GM18502 (cell line): Measurements from ENCODE around the gene AOPEP.

ENCODE experiments used
- ATAC-seq: cut with Tn5 transposase; IDR thresholded peaks from one replicate; pipeline ENCODE4 v1.9.1; 2021; ENCODE audit warnings: mild to moderate bottlenecking; ENCODE audit not compliant: unreplicated experiment, poor library complexity

AOPEP gene

DNA sequence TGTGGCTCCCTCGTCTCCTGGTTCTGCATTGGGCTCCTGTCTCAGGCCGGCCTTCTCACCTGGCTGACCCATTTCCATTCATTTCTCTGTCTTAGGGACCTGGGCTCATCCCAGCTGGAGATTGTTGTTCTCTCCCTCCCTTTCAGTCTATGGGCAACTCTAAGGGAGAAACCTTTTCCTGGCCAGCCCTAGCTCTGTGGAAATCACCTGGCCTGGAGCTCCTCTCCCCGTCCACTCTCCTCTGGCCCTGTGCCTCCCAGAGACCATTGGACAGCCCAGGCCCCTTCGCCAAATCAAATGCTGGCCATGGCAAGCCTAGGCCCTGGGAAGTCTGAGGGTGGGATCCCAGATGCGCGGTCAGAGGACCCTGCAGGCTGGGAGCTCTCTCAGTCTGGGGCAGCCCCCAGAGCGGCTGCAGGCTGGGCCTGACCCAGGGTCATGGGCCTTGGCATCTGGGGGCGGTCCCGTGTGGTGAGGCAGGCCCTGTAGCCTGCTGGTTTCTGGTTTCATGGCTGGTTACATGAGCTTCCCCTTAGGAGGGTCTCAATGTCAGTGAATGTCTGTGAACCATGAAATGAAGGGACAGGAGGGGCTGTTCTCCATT lies 253.5 kb downstream of the AOPEP start:
- ATAC-seq, result no peak

DNA sequence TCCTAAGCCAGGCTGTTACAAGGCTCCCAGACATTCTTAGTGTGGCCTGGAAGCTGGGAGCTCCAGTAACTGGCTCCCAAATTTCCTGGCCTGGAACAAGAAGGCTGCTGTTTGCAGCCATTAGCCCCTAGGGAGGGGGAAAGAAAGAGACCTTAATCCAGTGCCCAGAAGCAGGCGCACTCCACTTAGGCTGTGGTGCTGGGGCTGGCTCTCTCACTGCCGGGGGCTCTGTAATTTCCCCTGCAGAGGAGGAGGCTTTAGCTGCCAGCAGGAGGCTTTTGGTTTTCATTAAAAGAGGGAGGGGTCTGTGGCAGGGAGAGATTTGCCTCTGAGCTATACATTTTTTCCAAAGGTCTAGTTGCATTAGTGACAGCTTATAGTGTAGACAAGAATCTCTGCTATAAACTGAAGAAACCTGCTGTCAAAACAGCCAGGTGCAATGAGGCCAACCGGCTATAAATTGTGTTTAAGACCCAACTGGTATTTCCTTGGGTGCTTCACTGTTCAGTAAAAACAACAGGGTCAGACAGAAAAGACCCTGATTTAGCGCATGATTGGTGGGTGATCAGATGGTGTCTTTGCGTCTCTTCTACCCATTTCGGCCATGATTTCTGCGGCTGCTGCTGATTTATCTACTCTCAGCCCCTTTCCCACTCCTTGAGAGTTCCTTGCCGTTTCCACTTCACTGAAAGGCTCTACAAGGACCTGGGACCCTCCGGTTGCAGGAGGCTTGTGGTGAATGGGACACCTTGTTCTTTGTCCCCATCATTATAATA lies 254.6 kb downstream of the AOPEP start:
- ATAC-seq, result no peak

DNA sequence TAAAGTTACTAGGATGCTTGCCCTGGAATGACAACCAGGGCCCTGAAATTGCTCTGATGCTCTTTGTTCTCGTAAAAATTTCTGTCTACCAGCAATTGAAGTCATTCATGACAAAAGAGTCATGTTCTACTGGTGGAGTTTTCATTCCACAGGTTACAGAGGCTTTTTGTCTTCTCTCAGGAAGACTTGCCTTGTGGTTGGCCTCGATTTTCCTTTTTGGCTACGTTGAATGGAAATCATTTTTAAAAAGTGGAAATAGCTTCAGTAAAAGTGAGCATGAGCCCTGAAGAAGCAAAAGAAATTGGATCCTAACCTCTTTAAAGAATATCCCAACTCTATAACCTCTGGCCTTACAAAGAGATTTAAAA lies 255.2 kb downstream of the AOPEP start:
- ATAC-seq, result no peak

DNA sequence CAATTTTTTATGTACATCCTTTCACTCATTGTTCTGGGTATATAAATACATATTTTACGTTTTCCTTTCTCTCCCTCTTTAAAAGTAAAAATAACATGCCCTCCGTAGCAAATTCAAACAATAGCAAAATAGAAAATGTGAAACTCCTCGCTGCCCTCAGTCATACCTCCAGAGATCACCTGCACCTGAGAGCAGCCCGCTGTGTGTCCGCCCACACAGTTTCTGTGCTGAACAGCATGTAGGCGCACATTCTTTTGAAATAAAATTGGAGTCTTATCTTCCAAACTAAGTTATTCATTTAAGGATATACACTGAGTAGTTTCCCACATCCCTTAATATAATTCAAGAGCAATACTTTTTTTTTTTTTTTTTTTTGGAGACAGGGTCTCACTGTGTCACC lies 255.7 kb downstream of the AOPEP start:
- ATAC-seq, result no peak

DNA sequence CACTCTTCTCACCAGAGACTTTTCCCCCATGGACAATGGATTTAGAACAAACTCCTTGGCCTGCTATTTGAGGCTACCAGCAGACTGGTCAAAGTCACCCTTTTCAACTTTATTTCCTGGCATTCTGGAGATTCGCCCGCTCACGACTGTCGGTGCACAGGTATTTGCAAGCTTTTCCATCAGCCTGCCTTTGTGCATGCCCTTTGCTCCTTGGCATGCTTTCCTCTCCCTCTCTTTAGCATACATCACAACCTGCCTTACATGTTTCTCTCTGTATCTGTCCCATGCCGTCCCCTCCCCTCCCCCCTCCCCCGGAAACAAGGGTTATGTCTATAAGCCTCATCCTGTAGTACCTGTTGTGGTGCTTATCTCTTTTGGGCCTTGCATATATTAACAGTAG lies 257.1 kb downstream of the AOPEP start:
- ATAC-seq, result no peak

DNA sequence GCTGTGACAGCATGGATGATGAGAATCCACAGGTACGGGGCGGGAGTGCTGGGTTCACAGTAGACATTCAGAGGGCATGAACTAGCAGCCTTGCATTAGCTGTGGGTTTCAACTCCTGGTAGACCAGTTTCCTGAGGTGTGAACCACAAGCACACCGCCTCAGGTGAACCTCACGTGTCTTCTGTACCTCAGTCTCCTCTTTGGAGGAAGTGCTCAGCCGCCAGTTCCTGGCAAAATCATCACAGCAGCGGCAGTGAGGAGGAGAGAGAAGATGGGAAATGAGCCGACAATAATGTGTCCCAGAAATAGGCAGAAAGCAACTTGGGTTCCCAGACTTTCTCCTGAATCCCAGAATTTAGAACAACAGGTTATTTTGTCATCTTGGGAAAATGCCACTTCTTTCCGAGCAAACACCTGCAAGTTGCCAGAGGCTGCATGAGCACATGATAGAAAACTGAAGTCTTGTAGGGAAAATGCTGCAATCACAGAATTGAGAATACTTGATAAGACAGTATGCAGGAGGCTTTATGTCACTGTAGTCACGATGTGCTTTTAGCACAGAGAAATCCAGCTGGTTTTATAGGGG lies 258.5 kb downstream of the AOPEP start:
- no peak for ATAC-seq

DNA sequence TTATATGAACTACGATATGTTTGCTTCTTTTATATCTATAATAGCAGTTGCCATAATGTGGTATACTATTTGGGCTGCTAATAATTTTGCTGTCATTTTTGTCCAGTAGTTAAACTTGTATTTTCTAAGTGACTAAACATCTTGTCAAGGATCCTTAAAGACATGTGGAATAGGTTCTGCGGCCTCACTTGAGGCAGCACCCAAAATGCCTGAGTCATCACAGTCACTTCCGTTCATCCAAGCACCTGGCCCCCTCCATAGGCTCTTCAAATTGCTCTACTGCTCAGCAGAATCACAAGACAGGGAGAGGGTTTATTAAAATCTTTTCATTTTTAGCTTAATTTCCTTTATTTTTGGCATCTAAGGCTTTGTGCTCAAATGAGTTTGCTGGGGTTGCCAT lies 259.1 kb downstream of the AOPEP start:
- no peak for ATAC-seq

DNA sequence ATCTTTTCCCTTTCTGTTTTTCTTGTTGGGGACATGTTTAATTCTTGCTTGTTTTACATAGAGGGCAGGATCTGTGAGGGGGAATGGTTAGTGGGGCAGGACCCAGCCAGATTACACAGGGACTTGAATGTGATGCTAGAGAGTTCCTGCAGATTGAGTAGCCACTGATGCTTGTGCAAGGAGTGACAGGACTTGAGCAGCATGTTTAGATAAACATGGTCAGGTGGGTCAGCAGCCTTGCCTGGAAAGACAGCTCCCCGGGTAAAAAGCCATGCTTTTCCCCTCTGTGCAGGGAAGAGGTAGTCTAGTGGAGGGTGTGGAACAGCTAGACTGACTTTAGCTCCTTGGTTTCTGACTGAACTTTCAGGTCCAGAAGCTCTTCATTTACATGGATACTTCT lies 261.2 kb downstream of the AOPEP start:
- no peak for ATAC-seq

DNA sequence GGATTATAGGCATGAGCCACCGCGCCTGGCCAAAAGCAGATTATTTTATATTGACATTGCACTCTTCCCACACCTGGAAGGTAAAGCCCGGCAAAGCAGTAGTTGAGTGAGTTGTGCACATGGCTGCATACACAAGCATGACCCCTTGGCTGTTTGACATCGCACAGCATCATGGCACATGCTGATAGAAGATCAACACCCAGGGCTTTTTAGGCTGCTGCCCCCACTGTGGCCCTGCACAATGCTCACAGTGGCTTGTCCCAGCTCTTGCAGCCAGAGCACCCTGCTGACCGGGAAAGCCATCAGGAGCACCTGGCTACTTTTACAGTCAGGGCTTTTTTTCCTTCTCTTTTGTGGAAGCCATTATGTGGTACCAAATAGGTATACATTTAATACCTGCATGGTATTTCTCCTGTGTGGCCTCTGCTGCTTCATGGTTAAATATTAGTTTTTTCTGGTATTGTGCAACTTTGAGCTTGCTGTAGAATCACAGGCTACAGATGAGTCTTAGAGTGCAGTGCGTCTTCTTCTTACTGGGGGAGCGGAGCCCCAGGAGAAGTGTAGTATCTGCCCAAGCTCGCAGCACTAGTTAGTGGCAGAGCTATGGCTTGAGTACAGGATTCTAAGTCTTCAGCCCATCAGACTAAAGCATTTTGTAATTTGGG lies 264.5 kb downstream of the AOPEP start:
- no peak for ATAC-seq

DNA sequence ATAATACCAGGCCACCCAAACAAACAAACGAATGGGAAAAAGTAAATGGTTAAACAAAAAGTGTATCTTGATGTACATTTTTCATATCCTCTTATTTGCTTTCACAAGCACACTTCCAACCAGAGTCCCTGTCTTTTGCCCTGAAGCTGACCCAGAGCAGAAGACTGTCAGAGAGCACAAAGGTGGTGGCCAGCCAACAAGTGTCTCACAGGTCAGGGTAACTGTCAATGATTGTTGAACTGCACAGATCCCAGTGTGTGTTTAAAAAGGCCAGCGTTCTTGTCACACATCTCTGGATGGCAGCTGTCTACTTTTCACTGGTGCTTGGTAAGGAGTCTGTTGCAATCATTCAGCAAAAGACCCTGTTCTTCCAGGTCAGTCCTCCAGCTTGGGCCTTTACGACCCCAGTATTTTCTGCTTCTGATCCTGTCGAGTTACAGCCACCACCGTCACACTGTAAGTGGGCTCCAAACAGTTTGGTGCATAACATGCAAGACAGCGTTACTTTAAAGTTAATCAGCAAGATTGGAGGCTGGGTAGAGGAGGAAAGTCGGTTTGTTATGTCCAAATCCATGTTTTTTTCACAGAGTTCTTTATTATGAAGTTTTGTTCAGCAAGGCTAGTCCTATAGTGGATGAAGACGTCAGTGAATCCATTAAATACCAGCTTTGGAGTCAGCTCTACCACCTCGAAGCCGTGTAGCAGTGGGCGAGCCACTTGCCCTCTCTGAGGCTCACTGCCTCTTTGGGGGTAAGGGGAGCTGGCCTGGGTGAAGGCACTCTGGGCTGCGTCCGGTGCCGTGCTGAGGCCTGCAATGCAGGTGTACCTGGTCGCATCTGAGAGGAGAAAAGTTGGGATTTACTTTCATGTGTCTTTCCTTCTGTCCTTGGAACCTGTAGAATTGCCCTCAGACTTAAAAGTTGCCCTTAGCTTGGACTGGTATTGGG lies 265.7 kb downstream of the AOPEP start:
- no peak for ATAC-seq

DNA sequence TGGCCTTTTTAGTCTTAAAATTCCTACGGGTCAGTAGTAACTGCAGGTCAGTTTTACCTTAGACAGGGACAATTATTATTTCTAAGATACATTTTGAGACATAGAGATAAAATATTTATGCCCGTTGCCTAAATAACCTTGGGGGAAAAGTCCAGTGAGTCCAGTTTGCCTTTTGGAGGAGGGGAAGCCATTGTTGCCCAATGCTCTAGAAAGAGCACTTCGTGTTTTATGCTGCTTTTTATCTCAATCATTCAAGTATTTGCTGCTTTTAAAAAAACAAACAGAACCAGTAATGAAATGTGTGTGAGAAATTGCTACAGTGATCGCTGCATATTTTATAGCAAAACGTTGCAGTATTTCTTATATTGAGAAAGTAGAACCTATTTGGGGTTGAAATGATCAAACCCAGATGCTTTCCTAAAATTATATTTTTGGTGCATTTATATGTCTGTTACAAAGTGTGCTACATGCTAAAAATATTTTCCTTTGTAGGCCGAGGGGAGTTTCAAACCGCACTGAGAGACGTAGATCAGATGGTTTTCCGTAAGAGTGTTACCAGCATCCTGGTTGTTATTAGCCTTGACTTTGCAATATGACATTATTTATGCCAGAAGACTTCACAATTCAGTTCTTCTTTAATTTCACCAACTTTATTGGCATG lies 266.8 kb downstream of the AOPEP start:
- ATAC-seq, result no peak

DNA sequence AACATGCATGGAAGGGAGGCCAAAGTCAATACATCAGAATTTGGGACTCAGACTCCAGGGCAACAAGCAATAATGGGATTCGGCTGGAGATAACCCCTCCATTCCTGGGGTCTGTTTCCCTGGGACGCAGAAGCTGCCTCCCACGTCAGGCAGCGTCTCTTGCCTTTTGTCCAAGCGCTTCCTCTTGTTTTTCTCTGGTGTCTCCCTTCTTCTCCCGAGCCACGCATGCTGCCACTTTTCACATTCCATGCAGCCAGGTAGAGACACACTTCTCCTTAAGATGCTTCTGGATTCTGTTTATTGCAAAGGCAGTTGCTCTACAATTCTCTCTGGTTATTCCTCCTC lies 267.3 kb downstream of the AOPEP start:
- ATAC-seq, result no peak

DNA sequence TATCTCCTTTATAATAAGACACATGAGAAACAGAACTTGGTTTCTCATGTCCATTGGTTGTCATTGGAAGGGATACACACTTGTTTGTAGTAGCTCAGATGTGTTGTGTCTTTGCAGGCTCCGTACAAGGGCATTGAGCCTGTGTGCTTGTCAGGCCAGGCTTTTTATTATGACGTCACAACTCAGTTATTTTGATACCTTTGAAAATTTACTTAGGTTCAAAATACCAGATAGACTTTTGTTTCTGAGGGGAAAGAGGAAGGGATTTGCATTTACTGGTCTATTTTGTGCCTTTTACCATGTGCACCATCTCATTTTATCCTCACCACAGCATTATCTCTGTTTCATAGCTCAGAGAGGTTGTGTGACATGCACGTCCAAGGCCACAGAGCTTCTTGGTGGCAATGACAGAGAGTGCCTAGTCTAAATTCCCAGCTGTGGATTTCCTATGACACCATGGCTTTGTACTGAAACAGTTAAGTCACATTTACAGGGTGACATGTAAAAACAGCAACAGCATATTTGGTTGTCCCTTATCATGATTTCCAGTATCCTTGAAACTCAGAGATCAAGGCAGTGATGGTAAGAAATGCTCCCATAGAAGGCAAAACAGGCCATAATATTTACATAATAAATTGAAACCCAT lies 268.7 kb downstream of the AOPEP start:
- ATAC-seq, result no peak

DNA sequence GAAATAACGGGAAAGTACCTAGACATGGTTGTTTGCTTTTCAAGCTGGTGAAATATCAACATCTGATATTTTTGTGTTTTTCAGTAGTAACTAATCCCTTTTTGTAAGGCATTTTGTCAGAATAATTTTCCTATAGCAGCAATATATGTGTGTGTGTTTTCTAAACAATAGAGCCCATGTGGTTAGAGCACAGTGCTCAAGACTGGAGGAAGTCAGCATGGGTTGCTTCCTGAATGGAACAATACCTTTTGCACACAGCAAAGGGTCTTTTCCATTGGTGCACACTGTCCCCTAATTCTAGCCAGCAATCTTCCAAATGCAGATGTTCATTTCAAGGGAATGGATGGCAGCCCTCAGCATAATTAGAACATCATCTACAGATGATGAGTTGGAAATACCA lies 270.1 kb downstream of the AOPEP start:
- ATAC-seq, result no peak

DNA sequence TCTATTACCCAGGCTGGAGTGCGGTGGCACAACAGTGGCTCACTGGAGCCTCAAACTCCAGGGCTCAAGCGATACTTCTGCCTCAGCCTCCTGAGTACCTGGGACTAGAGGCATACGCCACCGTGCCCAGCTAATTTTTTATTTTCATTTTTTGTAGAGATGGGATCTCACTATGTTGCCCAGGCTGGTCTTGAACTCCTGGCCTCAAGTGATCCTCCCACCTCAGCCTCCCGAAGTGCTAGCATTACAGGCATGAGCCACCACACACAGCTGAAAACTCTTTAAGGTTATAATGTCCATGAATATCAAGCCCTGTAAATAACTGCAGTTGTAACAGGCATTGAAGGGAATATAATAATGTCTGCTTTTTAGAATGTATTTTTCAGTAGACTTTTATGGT lies 271.2 kb downstream of the AOPEP start:
- no peak for ATAC-seq

DNA sequence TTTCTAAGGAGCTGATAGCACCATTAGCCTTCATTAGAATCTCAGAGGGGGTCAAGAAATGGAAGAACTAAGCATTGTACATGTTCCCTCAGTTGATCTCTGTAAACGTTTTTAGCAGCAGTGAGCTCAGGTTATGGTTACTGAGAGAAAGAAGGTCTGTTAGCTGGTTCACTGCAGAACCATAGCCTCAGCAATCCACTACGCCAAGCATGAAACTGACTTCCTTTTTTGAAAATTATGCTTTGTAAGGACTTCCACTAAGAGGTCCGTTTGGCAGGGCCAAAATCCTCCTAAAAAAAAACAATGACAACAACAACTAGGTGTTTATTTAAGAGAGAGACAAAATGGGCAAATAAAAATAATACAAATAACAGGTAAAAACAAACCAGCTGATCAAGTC lies 273.3 kb downstream of the AOPEP start:
- no peak for ATAC-seq

DNA sequence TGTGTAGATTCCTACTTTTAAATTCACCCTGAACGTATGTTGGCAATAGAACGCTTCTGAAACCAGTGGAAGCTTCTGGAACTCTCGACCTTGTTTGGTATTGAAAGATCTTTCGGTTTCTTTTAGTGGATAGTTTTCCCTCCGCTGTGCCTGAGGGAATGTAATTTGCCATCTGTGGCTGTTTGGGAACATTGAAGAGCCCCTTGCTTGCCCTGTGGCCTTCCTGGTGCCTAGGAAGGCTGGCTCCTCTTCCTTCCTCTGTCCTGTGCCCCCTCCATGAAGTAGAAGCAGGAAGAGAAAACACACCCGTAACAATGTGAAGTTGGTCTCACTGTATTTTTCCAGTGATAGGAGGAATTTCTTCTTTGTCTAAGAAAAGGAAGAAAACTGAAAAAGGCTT lies 274.3 kb downstream of the AOPEP start:
- ATAC-seq, result no peak

DNA sequence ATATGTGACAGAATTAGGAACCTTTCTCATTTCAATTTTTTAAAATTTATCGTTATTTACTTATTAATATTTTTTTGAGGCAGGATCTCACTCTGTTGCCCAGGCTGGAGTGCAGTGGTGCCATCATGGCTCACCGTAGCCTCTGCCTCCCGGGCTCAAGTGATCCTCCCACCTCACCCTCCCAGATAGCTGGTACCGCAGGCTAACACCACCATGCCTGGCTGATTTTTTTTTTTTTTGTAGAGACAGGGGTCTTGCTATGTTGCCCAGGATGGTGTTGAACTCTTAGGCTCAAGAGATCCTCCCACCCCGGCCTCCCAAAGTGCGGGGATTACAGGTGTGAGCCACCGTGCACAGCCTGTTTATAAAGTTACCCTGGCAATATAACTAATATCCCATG lies 275.2 kb downstream of the AOPEP start:
- ATAC-seq, result no peak

DNA sequence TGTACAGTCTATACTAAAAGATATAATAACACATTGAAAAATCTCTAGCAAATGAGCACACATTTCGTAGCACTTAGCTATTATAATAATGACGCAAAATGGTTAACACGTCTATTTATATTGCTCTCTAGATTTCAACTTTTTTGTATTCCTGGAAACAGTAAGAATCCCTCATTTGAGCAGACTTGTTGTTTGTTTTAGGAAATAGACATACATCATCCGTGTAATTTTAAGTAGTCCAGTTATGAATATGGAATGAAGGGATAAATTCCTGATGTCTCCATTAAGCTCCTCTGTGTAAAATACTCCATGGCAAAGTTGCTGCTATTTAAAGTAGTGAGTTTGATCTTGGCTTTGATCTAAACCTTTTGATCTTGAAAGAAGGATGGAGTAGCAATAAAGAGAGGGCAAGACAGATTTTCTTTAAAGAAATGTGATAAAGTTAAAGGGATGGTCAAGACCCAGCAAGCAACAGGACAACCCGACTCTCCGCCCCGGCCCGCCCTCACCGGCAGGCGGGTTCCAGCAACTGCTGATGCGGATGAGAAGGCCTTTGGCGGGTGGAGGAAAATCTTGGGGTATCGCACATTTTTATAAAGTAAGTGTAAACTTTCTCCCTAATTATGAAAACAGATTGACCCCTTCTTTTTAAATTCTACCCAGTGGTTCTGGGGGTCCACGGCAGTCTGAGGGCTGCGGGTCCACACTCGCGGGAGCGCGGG lies 277.4 kb downstream of the AOPEP start:
- ATAC-seq, result no peak
